SU-DHL-6 (cell line): ENCODE measurements around the gene WDR13.

Experiments used
- CTCF ChIP-seq: fragments of 200-600 bp; sonication (generic); IDR thresholded peaks from one replicate; pipeline ENCODE4 v1.5.1; 2017; ENCODE audit warnings: antibody characterized with exemption, mild to moderate bottlenecking, low read length, moderate library complexity; ENCODE audit not compliant: insufficient read depth, poor library complexity, severe bottlenecking
- EZH2phosphoT487 ChIP-seq: fragments of 200-600 bp; sonication (generic), shearing (Covaris generic); conservative IDR thresholded peaks from 2 replicates; pipeline ENCODE4 v1.6.1; 2018; ENCODE audit warnings: mild to moderate bottlenecking, antibody characterized with exemption, low read length, moderate library complexity, mixed read lengths

GRCh38 chrX:48598614-48599013, 1.3 kb downstream of the WDR13 start:
- TF ChIP-seq CTCF: no peak
- no peak for TF ChIP-seq EZH2phosphoT487
